Erythroblast (primary cell): ENCODE results near the gene TFDP2.

Source experiments
- DNase-seq, 2 experiments: peaks; one replicate each; lab custom pipeline; 2025; lab: John Stamatoyannopoulos, UW
- GATA1 ChIP-seq: IDR thresholded peaks from 2 replicates; pipeline ENCODE4 v1.6.1; 2011; ENCODE audit warnings: low read depth, mild to moderate bottlenecking, control low read depth, low read length, moderate library complexity
- POLR2A ChIP-seq: IDR thresholded peaks from 2 replicates; pipeline ENCODE4 v1.6.1; 2011; ENCODE audit warnings: mild to moderate bottlenecking, low read length

Gene TFDP2

DNA sequence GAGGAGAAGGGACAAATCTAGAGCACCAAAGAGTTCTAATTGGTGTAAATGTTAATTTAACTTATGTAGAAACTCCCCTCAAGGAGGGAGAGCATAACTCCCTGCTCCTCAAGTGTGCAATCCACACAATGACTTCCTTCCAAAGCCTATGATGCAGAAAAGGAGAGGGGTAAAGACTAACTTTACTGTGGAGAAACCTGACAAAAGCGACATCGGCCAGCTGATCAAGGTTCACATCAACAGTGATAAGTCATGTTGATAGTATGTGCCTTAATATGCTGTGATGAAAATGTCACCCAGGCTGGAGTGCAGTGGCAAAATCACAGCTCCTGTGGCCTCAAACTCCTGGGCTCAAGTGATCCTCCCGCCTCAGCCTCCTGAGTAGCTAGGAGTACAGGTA is 76.5 kb downstream of the TFDP2 start:
- TF ChIP-seq POLR2A (no peak), GATA1 (no peak)
- DNase-seq = no peak

DNA sequence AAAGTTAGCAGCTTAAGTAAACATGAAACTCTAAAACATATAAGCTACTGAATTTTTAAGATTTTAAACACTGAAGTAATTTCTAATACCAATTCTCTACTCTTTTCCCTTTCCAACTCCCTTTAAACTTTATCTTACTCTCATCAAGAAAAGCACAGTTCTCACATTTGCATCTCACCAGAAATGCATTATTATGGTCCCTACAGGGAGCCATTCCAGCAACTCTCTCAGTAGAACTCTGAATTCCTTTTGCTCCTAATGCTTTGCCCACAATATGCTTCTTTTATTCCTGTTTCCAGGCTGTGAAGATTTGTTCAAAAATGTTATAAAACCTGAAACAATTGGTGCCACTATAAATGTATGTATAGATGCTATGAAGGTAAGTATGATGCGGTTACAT is 83.4 kb downstream of the TFDP2 start:
- no peak for DNase-seq
- TF ChIP-seq POLR2A = no peak
- TF ChIP-seq GATA1 = no peak

DNA sequence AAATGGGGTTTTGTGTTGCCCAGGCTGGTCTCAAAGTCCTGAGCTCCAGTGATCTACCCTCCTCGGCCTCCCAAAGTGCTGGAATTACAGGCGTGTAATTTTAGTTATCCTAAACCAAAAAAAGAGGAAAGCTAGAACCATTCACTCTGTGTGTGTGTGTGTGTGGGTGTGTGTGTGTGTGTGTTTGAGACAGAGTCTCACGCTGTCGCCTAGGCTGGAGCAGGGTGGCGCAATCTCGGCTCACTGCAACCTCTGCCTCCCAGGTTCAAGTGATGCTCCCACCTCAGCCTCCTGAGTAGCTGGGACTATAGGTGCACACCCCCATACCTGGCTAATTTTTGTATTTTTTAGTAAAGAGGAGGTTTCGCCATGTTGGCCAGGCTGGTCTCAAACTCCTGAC is 84.0 kb downstream of the TFDP2 start:
- no peak for TF ChIP-seq POLR2A
- TF ChIP-seq GATA1 = no peak
- DNase-seq = no peak

DNA sequence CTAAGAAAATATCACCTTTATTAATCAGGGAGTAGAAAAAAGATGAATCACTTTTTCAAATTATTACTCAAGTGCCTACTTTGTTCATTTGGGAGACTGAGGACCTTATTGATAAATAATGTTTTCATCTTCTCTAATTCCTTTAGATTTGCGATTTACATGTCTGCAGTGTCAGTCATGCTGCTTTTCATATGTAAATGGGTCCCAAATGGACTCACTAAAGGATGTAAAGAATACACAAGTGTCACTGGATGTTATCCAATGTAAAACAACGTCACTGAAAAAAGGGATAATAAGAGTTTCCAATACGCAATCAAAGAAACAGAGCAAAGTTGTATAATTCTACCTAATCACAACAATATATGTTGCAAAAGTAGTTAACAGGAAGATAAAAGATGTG is 84.9 kb downstream of the TFDP2 start:
- TF ChIP-seq GATA1 = no peak
- TF ChIP-seq POLR2A = no peak
- DNase-seq = no peak

DNA sequence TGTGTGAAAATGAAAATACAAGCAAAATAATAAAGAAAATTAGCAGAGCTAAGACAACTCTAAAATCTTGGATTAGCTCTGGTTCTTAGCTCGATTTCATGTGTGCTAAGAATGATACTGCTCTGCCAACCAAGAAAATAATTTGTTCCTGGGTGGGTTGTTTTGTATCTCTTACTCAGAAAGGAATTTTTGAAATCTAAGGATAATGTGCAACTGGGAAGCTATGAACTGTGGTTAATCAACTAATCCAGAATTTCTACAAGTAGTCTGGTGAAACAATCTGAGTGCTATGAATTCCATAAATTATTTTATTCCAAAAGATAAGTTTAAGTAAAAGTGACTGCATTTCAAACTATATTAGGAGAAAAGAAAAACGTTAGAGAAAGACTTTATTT is 92.0 kb downstream of the TFDP2 start:
- DNase-seq = no peak
- TF ChIP-seq GATA1 (no peak), POLR2A (no peak)

DNA sequence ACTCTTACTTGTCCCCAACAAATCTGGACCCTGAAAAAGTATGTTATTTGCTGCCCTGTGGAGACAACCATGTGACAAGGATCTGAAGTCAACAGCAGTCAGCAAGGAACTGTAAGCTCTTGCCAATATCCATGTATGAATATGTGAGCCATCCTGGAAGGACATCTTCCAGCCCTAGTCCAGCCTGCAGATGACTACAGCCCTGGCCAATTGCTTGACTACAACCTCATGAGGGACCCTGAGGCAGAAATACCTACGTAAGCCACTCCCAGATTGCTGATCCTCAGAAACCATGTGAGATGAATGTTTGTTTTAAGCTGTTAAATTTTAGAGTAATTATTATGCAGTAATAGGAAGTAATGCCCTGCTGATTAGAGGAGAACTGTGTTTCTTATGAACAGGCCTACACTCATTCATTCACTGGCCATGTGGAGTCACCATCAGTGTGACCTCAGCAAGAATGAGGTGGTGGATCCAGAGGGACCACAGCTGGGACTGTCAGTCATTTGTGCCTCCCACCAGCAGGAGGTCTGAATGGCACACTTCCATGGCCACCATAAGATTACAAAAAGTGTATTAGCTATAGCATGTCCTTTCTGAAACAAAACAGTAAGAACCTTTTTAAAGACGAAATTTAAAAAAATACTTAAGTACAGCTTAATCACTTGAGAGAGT is 92.6 kb downstream of the TFDP2 start:
- no peak for TF ChIP-seq POLR2A
- peak in 1 of 2 experiments; percentile 29 for DNase-seq

DNA sequence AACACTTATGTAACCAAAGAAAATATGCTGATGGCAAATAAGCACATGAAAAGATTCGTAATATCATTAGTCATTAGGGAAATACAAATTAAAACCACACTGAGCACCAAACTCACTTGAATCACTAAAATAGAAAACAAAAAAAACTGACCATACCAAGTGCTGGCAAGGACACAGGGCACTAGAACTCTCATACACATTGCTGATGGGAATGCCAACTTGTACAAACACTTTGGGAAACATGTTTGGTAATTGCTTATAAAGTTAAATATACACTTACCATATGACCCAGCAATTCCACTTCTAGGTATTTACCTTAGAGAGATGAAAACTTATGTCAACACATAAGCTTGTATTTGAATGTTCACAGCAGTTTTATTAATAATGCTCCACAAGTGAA is 95.5 kb downstream of the TFDP2 start:
- no peak for DNase-seq

DNA sequence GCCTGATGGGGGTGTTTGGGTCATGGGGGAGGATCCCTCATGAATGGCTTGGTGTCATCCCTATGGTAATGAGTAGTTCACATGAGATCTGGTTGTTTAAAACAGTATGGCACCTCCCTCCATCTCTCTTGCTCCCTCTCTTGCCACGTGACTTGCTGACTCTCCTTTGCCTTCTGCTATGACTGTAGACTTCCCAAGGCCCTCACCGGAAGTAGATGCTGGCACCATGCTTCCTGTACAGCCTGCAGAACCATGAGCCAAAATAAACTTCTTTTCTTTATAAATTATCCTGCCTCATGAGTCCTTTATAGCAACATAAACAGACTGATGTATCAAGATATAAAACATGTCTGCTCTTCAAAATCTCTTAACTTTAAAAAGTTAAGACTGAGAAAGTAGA is 96.1 kb downstream of the TFDP2 start:
- TF ChIP-seq POLR2A (no peak), GATA1 (no peak)
- no peak for DNase-seq

More for the DNA sequence above, 95.5 kb downstream of the TFDP2 start:
- TF ChIP-seq POLR2A = no peak
- no peak for TF ChIP-seq GATA1

DNA sequence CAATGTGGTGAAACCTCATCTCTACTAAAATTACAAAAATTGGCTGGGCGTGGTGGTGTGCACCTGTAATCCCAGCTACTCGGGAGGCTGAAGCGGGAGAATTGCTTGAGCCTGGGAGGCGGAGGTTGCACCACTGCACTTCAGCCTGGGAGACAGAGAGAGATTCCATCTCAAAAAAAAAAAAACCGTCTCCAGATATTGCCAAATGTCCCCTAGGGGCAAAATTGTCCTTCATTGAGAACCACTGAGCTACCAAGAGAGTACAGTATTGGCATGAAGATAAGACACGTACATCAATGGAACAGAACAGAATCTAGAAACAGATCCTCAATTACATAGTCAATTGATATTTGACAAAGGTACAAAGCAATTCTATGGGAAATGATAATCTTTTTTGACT is 98.0 kb downstream of the TFDP2 start:
- DNase-seq = no peak
- no peak for TF ChIP-seq POLR2A
- TF ChIP-seq GATA1 = no peak

DNA sequence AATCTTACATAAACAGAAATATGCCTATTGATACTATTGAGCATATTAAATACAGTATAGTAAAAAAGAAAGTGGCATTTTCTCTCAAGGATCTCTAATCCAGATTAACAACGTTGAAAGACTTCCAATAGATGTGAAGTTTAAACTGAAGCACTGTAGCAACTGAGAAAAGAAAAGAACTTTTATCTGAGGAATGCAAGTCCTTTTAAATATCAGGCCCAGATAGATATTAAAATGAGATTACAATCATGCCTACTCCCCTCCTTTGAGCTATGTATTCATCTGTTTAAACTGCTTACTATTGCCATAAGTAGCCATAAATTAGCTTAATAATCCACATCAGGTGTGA is 102.3 kb downstream of the TFDP2 start:
- DNase-seq = no peak
- no peak for TF ChIP-seq POLR2A
- no peak for TF ChIP-seq GATA1

DNA sequence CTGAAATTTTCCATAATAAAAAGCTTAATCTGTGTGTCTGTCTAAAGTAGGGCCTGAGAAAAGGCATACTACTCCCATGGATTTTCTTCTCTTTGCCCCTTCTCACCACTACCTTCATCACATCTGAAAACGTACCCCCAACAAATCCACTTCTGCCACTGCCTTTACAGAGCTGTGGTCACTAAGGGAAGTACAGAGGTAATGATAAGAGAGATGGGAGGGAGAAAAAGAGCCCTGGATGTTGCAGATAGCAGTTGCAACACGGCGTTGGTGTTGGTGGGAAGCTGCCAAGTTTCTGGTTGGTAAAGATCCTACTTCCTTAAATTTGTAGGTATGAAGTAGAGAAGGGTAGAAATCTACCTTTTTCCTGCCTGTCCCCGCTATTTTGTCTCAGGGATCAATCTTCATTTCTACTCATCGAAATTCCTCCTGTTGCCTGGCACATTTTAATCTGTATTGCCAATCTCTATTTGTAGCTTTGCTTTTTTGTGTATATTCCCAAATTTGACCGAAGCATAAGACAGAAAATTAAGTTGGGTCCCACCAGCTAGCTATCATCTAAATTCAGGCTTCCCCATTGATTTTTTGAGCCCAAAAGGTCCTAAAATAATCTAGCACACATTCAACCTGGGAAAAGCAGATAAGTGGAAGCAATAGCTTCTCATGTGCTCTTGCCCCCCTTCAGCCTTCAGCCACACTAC is 102.9 kb downstream of the TFDP2 start:
- peak; percentile 93 to 96 for DNase-seq
- peak; percentile 69 for TF ChIP-seq GATA1
- TF ChIP-seq POLR2A = no peak

DNA sequence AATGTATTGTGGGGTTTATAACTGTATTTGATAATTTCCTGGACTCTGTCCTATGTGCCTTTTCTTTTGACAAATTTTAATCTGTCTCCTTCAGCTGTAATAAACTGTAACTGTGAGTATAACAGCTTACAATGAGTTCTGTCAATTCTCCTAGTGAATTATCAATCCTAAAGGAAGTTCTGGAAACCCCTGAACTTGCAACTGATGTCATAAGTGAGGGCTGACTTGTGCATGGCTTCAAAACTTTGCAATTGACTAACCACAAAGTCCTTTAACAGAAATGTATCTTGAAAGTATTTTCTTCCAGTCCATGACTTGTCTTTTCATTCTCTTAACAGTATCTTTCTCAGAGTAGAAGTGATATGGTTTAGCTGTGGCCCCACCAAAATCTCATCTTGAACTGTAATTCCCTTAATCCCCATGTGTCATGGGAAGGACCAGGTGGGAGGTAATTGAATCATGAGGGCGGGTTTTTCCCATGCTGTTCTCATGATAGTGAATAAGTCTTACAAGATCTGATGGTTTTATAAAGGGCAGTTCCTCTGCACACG is 108.3 kb downstream of the TFDP2 start:
- no peak for DNase-seq

DNA sequence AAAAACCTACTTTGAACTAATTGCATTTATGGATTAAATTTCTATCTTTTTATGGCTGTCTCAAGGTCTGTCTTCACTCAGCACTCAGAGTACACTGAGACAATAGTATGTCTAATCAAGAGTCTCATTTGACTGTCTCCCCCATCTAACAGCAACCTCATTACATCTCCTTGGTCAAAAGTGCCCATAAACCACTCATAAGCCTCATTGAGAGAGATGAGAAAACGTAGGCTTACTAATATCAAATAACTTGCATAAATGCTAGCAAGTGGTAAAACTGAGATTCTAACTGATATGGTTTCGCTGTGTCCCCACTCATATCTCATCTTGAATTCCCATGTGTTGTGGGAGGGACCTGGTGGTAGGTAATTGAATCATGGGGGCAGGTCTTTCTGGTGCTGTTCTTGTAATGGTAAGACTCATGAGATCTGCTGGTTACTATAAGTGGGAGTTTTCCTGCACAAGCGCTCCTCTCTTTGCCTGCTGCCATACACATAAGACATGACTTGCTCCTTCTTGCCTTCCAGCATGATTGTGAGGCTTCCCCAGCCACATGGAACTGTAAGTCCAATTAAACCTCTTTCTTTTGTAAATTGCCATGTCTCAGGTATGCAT is 113.9 kb downstream of the TFDP2 start:
- TF ChIP-seq GATA1 = no peak
- TF ChIP-seq POLR2A = no peak

More for the DNA sequence above, 108.3 kb downstream of the TFDP2 start:
- no peak for TF ChIP-seq POLR2A
- TF ChIP-seq GATA1 = no peak

DNA sequence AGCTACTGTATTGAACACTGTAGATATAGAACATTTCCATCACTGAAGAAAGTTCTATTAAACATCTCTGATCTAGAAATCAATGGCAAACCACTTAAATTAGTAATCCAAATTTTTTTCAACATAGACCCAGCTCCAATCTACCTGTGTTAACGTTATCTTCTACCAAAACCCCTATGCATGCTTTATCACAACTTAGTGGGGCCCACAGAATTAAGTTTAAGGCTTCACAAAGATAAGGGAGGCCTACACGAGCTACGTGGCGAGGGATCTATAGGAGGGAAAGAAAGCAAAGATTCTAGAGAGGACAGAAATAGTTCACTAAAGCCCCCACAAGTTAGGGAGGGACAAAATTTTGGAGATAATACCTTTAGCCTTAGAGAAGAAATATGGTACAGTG is 116.1 kb downstream of the TFDP2 start:
- peak; percentile 30 to 61 for DNase-seq
- TF ChIP-seq GATA1 (no peak), POLR2A (no peak)

More for the DNA sequence above, 113.9 kb downstream of the TFDP2 start:
- peak; percentile 28 to 60 for DNase-seq
